GM20431 (cell line): Measurements from ENCODE around the gene SMIM28.

ENCODE experiments used
- in situ Hi-C: fragments of 300-500 bp; cut with MseI, MboI; formaldehyde crosslinking; loops from one replicate; pipeline ENCODE4 v1.15.0; 2020; ENCODE audit warnings: low sequenced_read_pairs; ENCODE audit not compliant: unreplicated experiment

The SMIM28 gene

GRCh38 chr6:138372711-138373463 lies 4.8 kb upstream of the SMIM28 start:
- in situ Hi-C loops: no loop called here

DNA sequence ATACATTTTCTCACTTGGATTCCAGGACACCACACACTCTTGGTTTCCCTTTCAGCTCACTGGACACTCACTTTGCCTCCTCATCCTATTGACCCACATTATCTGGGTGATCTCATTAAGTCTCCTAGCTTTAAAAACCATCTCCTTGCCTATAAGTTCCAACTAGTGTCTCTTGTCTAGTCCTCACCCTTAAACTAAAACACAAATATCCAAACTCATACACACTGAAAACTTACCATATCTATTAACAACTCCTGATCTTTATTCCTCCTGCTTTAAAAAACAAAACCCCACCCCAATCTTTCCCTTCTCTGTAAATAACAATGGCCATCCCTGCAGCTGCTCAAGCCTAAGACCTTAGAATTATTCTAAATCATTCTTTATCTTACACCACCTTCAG lies 3.5 kb upstream of the SMIM28 start:
- in situ Hi-C loops: no loop called here

DNA sequence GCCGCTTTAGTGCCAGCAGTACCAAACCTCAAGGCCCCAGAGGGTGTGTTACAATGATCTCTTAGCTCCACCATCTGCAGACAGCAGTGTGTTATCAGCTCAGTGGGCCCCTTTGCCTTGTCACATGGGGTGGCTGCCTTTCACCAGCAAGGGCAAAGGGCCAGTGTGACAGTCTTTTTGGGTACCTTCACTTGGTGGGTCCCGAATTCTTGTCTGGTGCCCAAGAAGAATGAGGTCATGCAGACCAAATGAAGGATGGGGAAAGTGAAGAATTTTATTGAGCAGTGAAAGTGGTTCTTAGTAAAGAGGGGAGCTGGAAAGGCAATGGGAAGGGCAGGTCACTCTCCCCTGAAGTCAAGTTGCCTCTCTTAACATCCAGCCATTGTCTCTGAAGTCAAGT lies 2.9 kb upstream of the SMIM28 start:
- in situ Hi-C loops: no loop called here

DNA sequence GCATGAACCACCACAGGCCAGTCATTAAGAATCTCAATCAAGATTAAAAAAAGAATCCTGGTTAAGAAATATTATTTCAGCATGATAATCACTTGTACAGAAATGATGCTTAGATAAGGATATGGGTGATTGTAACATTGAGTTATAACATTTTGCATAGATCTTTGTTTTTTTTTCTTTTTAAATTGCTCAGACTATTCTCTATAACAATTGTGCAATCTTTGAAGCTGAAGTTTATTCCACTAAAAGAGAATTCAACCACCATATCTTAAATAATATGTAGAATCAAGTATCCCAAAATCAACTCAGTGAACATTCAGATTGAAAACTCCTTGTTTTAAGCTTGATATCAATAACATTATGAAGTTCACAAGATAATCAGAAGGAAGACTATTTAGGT lies 663 bp upstream of the SMIM28 start:
- in situ Hi-C loops: no loop called here

GRCh38 chr6:138378463-138378862 lies 758 bp downstream of the SMIM28 start:
- in situ Hi-C loops: no loop called here

- in situ Hi-C loops: no loop called here
These were observed 5.0 kb downstream of the SMIM28 start for GRCh38 chr6:138382498-138383265.

- in situ Hi-C loops: no loop called here
These were observed 6.1 kb downstream of the SMIM28 start for GRCh38 chr6:138383776-138384175.

GRCh38 chr6:138386897-138387296 lies 9.2 kb downstream of the SMIM28 start:
- in situ Hi-C loops: no loop called here

DNA sequence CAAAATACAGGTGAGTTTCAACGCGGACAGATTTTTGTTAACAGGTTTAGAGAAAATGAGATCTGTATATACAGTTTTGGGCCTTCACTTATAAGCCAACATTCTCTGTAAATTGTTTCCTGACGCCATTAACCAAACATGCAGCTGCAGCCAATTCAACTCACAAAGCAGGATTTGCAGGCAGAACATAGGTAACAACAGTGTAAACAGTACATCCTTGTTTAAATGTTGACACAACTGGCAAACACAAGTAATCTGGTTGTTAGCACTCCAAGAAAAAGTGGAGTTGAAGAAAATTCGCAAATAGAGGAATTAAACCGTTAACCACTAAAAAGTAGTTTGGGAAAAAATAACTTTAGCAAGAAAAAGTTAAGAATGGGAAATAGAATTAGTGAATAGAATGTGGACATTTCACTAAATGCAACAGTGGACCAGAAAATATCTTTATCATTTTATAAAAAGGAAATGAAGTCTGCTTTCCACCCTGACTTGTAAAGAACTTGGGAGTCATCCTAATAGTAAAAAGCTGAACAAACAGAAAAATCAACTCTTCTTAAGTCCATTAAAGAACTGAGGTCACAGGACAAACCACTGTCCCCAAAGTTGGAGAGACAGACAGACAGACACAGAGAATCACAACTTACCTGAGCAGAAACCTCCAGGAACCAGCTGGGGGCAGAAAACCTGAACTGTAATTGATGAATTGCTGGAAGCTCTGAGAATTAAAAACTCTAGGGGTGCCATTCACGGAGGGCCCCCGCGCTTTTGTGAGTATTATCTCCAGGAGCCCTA lies 10.1 kb downstream of the SMIM28 start:
- in situ Hi-C loops: no loop called here

GRCh38 chr6:138389551-138389950 lies 11.8 kb downstream of the SMIM28 start:
- in situ Hi-C loops: no loop called here

DNA sequence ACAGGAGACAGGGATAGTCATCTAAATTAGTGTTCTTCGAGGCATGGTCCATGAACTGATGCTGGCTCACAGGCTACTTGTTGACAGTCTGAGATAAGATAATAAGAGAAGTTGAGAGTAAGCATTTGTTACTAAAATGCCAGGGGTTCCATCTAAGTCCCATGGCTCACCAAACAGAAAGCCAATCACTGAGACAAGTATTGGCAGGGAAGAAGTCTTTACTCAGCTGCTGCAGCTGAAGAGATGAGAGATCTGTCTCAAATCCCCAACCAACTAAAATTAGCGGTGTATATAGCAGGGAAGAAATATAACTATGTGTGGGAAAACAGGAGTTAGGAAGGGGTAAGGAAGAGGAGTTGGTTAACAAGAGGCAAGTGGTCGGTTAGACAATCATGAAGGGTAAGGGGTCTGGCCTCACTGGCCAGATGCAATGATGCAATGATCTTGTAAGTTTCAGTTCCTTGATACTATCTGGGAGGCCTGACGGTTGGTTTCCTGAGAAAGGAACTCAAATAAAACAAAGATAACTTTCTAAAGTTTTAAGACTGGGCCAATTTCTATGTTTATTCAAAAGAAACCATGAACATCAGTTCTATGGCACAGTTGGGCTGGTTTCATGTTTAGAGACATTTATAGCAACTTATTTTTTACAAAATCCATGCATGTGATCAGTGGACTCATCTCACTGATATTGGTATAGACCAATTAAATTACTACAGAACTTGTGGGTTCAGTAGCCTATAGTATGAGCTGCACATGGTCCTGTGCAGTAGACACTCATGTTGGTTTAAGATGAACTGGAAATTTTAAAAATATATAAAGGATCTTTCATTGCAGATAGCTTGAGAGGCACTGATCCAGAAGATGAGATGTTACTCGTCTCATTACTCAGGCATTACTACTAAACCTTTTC lies 16.4 kb downstream of the SMIM28 start:
- in situ Hi-C loops: no loop called here

- in situ Hi-C loops: no loop called here
These were observed 19.0 kb downstream of the SMIM28 start for GRCh38 chr6:138396709-138397108.

DNA sequence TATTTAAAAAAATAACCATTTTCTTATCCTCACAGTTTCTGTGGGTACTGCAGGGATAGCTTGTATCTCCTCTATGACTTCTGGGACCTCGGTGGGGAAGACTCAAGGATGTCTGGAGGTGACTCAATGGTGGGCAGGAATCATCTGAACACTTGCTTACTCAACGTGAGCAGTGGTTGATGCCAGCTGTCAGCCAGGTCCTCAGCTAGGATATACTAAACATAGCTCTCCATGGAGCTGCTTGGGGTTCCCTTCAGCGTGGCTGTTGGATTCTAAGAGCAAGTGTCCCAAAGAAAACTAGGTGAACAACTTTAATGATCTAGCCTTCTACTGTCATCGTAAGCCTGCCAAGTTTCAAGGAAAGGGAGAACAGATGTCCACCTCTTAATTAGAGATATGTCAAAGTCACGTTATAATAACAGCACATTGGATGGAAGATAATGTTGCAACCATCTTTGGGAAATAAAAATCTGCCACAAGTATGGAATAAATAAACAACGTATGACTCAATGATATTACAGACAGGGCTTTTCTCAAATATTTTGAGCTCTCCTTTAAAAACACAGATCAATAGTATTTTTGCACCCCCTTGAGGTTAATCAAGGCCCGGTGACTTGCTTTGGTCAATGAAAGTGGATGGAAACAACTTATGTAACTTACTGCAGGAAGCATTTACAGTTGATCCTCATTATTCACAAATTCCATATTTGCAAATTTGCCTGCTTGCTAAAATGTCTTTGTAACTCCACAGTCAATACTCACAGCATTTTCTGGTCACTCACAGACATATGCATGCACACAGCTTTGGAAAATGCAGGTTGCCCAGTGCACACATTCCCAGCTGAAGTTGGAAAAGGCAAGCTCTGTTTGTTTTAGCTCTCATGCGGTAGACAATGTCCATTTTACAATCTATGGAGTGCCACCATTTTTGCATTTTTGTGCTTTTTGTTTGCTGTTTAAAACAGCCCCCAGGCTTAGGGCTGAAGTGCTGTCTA lies 19.7 kb downstream of the SMIM28 start:
- in situ Hi-C loops: no loop called here

- in situ Hi-C loops: no loop called here
These were observed 22.6 kb downstream of the SMIM28 start for GRCh38 chr6:138400326-138400725.

DNA sequence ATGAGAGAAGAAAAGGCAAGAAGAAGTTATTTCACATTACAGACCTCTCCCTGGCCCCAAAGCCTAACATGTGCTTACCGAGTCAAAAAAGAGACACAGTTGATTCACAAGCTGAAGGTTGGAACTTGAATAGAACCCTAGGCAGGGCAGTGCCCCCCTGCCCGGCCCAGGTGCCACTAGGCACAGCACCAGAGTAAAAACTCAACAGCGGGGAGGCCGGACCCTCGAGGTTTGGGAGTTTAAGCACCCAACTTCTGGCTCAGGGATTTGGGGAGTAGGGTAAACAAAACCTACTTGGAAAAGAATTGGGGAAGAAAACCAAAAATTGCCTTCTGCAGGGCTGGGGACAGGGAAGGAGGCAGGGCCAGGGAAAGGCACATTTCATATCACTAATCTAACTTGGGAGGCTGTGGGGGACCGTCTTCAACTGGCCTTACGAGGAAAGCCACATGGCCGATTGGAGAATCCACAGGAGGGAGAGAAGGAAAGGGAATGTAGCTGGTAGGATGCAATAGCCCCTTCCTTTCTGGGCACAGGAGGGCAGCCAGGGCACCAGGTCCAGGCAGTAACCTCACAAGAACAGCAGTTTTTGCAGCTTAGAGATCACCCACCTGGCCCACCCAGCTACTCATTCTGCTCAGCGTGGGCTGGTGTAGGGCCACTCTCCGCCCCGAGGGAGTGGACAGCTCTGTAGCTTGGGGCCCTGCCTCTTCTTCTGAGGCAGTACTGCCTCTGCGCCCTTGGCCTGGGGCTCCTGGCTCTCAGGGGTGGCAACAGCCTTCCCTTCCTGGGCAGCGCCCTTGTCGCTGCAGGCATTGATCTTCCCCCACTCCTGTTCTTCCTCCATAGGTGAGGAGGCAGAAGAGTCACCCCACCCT lies 24.5 kb downstream of the SMIM28 start:
- in situ Hi-C loops: no loop called here

DNA sequence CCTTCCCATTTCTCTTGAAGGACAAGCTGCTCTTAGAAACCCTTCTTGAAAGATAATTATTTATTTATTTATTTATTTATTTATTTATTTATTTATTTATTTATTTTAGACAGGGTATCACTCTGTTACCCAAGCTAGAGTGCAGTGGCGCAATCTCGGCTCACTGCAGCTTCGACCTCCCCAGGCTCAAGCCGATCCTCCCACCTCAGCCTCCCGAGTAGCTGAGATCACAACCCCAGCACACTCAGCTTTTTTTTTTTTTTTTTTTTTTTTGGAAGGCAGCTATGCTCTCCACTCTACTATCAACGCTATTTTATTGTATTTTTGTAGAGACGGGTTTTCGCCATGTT lies 25.1 kb downstream of the SMIM28 start:
- in situ Hi-C loops: no loop called here

- in situ Hi-C loops: no loop called here
These were observed 25.7 kb downstream of the SMIM28 start for GRCh38 chr6:138403324-138403800.
